Erythroblast (primary cell): ENCODE measurements around the gene CENPO.

Source experiments
- GATA1 ChIP-seq: IDR thresholded peaks from 2 replicates; pipeline ENCODE4 v1.6.1; 2011; ENCODE audit warnings: low read depth, mild to moderate bottlenecking, control low read depth, low read length, moderate library complexity
- POLR2A ChIP-seq: IDR thresholded peaks from 2 replicates; pipeline ENCODE4 v1.6.1; 2011; ENCODE audit warnings: mild to moderate bottlenecking, low read length

DNA sequence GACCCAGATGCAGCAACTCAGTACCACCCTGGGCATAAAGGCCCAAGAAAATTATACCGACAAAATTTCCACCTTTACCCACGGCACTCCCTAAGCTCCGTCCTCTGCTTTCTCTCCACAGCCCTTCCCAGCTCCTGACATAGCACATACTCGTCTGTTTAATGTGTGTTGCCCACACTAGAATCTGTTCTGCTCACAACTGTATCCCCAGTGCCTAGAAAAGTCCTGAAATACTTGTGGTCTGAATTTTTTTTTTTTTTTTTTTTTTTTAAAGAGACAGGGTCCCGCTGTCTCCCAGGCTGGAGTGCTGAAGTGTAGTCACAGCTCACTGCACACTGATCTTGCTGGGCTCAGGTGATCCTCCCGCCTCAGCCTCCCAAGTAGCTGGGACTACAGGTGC, 64.5 kb downstream of the CENPO start:
- TF ChIP-seq POLR2A (no peak), GATA1 (no peak)
